SKM-1 treated with dmso at 0.1 percent for 144 hours (cell line): ENCODE data around the gene ANP32B.
"Not testable (repeated sequence)": the region's sequence is repeated elsewhere in the genome, so short reads cannot be mapped to it uniquely, and the experiment has no call there.

ENCODE experiments used
- DNase-seq: peaks from one replicate; lab custom pipeline; 2025; ENCODE audit not compliant: unreplicated experiment; lab: John Stamatoyannopoulos, UW

The ANP32B gene

GRCh38 chr9:97991818-97992217 lies 8.7 kb downstream of the ANP32B start:
- DNase-seq: no peak

GRCh38 chr9:97992219-97992618 lies 9.1 kb downstream of the ANP32B start:
- DNase-seq: no peak

- DNase-seq: peak; percentile 31
Observed at GRCh38 chr9:97993000-97993399, 9.9 kb downstream of the ANP32B start.

- no peak for DNase-seq
Observed at GRCh38 chr9:97994703-97995102, 11.6 kb downstream of the ANP32B start.

- DNase-seq: not testable (repeated sequence)
Observed at GRCh38 chr9:97996676-97997075, 13.5 kb downstream of the ANP32B start.

GRCh38 chr9:97997330-97998276 lies 14.5 kb downstream of the ANP32B start:
- no peak for DNase-seq

- no peak for DNase-seq
Observed at GRCh38 chr9:98002808-98003207, 19.7 kb downstream of the ANP32B start.

GRCh38 chr9:98006127-98006796 lies 23.1 kb downstream of the ANP32B start:
- DNase-seq: no peak

GRCh38 chr9:98007251-98007928 lies 24.2 kb downstream of the ANP32B start:
- DNase-seq: no peak

- no peak for DNase-seq
Observed at GRCh38 chr9:98008764-98009163, 25.6 kb downstream of the ANP32B start.

GRCh38 chr9:98009437-98009836 lies 26.3 kb downstream of the ANP32B start:
- no peak for DNase-seq

- DNase-seq: no peak
Observed at GRCh38 chr9:98009936-98010335, 26.8 kb downstream of the ANP32B start.

- DNase-seq: no peak
Observed at GRCh38 chr9:98010445-98010844, 27.3 kb downstream of the ANP32B start.

GRCh38 chr9:98011122-98011521 lies 28.0 kb downstream of the ANP32B start:
- no peak for DNase-seq

- no peak for DNase-seq
Observed at GRCh38 chr9:98016137-98016680, 33.1 kb downstream of the ANP32B start.

- DNase-seq: no peak
Observed at GRCh38 chr9:98017306-98017705, 34.2 kb downstream of the ANP32B start.

GRCh38 chr9:98018347-98018746 lies 35.2 kb downstream of the ANP32B start:
- no peak for DNase-seq

GRCh38 chr9:98019098-98019497 lies 36.0 kb downstream of the ANP32B start:
- no peak for DNase-seq

- not testable (repeated sequence) for DNase-seq
Observed at GRCh38 chr9:98019869-98020268, 36.7 kb downstream of the ANP32B start.

GRCh38 chr9:98020476-98021145 lies 37.5 kb downstream of the ANP32B start:
- DNase-seq: no peak
